GM18508 (cell line): ENCODE data around the gene HCN3.
A peak's percentile ranks its signal among the peaks of the same experiment; 100 is the strongest.
"Not testable (repeated sequence)": the region's sequence is repeated elsewhere in the genome, so short reads cannot be mapped to it uniquely, and the experiment has no call there.

Source experiments
- ATAC-seq: cut with Tn5 transposase; IDR thresholded peaks from one replicate; pipeline ENCODE4 v1.9.1; 2021; ENCODE audit warnings: moderate number of reproducible peaks; ENCODE audit not compliant: insufficient read depth, unreplicated experiment

HCN3 gene

GRCh38 chr1:155277070-155277901 is at the start of gene HCN3:
Gene HCN3 (plus strand): TSS chr1:155277463. CDS start chr1:155277591, 128 bp downstream.
- ATAC-seq, result peak; percentile 52

GRCh38 chr1:155228096-155228427 is 49.2 kb upstream of the HCN3 start:
- no peak for ATAC-seq

- not testable (repeated sequence) for ATAC-seq
Measured at GRCh38 chr1:155231302-155231701, 46.0 kb upstream of the HCN3 start.

- ATAC-seq, result not testable (repeated sequence)
Measured at GRCh38 chr1:155232001-155232978, 45.0 kb upstream of the HCN3 start.

- ATAC-seq, result not testable (repeated sequence)
Measured at GRCh38 chr1:155233502-155233901, 43.8 kb upstream of the HCN3 start.

GRCh38 chr1:155235375-155235774 is 41.9 kb upstream of the HCN3 start:
- ATAC-seq, result not testable (repeated sequence)

GRCh38 chr1:155236451-155236850 is 40.8 kb upstream of the HCN3 start:
- no peak for ATAC-seq

- ATAC-seq, result no peak
Measured at GRCh38 chr1:155241069-155241679, 36.1 kb upstream of the HCN3 start.

- ATAC-seq, result no peak
Measured at GRCh38 chr1:155241841-155242264, 35.4 kb upstream of the HCN3 start.

GRCh38 chr1:155242805-155243358 is 34.4 kb upstream of the HCN3 start:
- no peak for ATAC-seq

- ATAC-seq, result peak; percentile 59
Measured at GRCh38 chr1:155244368-155245162, 32.7 kb upstream of the HCN3 start.

- ATAC-seq, result no peak
Measured at GRCh38 chr1:155245163-155245524, 32.1 kb upstream of the HCN3 start.

GRCh38 chr1:155246796-155247195 is 30.5 kb upstream of the HCN3 start:
- ATAC-seq, result not testable (repeated sequence)

GRCh38 chr1:155247667-155248553 is 29.4 kb upstream of the HCN3 start:
- ATAC-seq, result no peak

- peak; percentile 6 for ATAC-seq
Measured at GRCh38 chr1:155250246-155250632, 27.0 kb upstream of the HCN3 start.

GRCh38 chr1:155250633-155251449 is 26.4 kb upstream of the HCN3 start:
- peak; percentile 62 for ATAC-seq

- ATAC-seq, result no peak
Measured at GRCh38 chr1:155251566-155251965, 25.7 kb upstream of the HCN3 start.

- ATAC-seq, result no peak
Measured at GRCh38 chr1:155253208-155253607, 24.1 kb upstream of the HCN3 start.
